Tibial nerve (tissue), 4 donors: ENCODE data around the gene GHR.

Experiments
- EP300 ChIP-seq, 2 donors: sonication (generic); formaldehyde crosslinking; IDR thresholded peaks; one replicate each; pipeline ENCODE4 v1.6.1; 2017; ENCODE audit warnings: antibody characterized with exemption in 2 of 2, mild to moderate bottlenecking in 1 of 2
- POLR2A ChIP-seq, 2 donors: fragments of 450-650 bp; IDR thresholded peaks; one replicate each; pipeline ENCODE4 v1.6.1; 2017; ENCODE audit warnings: antibody characterized with exemption in 2 of 2, mild to moderate bottlenecking in 2 of 2, moderate library complexity in 2 of 2
- TF ChIP-seq, protein P1 (sequence below), 5 experiments: fragments of 200-600 bp in 3 of 5; fragments of 450-650 bp in 2 of 5; sonication (generic) in 3 of 5; IDR thresholded peaks; one replicate each; pipeline ENCODE4 v1.5.1; 2016 to 2019; ENCODE audit warnings: antibody characterized with exemption in 5 of 5, mild to moderate bottlenecking in 3 of 5, moderate library complexity in 2 of 5

DNA sequence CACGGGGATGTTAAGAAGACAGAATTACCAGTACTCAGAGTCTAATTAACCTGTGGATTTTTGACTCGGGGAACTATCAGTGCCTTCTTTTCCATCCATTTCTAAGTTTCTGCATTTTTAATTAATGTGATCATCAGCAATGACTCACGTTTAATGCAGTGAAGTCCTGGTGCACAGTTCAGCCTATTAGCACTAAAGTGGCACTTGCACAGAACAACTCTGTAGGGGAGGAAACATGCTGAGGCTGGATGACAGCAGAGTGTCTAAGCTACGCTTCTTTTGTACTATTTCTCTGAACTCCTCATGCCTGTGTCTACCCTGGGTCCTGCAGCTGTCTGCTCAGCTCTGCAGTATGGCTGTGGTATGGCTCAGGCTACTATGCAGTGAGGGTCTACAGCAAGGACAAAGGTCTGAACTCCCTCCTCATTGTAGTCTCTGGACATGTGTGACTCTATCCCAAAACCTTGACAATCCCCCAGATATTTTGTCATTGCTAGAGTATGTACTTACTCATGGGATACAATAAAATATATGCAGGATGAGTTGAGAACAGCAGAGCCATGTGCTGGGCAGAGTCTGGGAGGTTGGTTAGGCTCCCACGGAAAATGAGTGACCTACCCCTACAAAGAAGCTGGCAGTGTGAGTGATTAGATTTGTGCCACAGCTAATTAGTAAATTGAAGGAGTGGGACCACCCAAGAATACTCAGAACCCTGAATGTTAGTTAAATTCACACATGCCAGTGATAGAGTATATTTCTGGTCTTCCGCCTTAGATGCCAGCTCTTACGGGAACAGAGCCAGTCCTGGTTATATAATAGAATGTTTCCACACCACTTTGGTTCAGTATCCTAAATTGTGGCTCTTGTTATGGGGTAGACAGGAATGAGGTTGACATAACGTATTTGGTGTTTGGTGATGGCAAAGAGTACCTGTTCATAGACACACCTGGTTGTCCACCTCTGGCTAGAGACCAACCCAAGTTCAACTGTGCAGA is 148.0 kb downstream of the GHR start:
- TF ChIP-seq, protein P1, sequence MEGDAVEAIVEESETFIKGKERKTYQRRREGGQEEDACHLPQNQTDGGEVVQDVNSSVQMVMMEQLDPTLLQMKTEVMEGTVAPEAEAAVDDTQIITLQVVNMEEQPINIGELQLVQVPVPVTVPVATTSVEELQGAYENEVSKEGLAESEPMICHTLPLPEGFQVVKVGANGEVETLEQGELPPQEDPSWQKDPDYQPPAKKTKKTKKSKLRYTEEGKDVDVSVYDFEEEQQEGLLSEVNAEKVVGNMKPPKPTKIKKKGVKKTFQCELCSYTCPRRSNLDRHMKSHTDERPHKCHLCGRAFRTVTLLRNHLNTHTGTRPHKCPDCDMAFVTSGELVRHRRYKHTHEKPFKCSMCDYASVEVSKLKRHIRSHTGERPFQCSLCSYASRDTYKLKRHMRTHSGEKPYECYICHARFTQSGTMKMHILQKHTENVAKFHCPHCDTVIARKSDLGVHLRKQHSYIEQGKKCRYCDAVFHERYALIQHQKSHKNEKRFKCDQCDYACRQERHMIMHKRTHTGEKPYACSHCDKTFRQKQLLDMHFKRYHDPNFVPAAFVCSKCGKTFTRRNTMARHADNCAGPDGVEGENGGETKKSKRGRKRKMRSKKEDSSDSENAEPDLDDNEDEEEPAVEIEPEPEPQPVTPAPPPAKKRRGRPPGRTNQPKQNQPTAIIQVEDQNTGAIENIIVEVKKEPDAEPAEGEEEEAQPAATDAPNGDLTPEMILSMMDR (IDR thresholded peaks at IDR 0.05), result no peak
- TF ChIP-seq POLR2A (IDR thresholded peaks at IDR 0.05) (no peak), EP300 (IDR thresholded peaks at IDR 0.05) (no peak)
